DOHH2 (cell line): ENCODE measurements around the gene HOXB6.

ENCODE experiments used
- H3F3A ChIP-seq: fragments of 200-600 bp; sonication (generic), shearing (Covaris generic); 2 replicates; pipeline ENCODE4 v1.6.0; 2016; ENCODE audit warnings: antibody characterized with exemption, mild to moderate bottlenecking; ENCODE audit not compliant: control insufficient read depth, insufficient read depth
- H3K27ac ChIP-seq: fragments of 200-600 bp; sonication (generic); 2 replicates; pipeline ENCODE4 v1.5.1; 2014; ENCODE audit warnings: low read depth, mild to moderate bottlenecking, low read length, moderate library complexity
- H3K27me3 ChIP-seq: fragments of 200-600 bp; sonication (generic); 2 replicates; pipeline ENCODE4 v1.6.1; 2014; ENCODE audit warnings: mild to moderate bottlenecking, low read length, mixed read lengths; ENCODE audit not compliant: control insufficient read depth
- H3K36me3 ChIP-seq: fragments of 200-600 bp; sonication (generic); 2 replicates; pipeline ENCODE4 v1.6.1; 2014; ENCODE audit warnings: mild to moderate bottlenecking, low read length, moderate library complexity, mixed read lengths; ENCODE audit not compliant: control insufficient read depth
- H3K4me1 ChIP-seq: fragments of 200-600 bp; sonication (generic); 2 replicates; pipeline ENCODE4 v1.6.1; 2014; ENCODE audit warnings: mild to moderate bottlenecking, low read length, mixed read lengths; ENCODE audit not compliant: control insufficient read depth
- H3K4me2 ChIP-seq: fragments of 200-600 bp; sonication (generic); 2 replicates; pipeline ENCODE4 v1.6.0; 2014; ENCODE audit warnings: mild to moderate bottlenecking, low read length, moderate library complexity
- H3K4me3 ChIP-seq: fragments of 200-600 bp; sonication (generic); 2 replicates; pipeline ENCODE4 v1.5.1; 2014; ENCODE audit warnings: mild to moderate bottlenecking, low read length, mixed read lengths
- H3K79me2 ChIP-seq: fragments of 200-600 bp; sonication (generic); 2 replicates; pipeline ENCODE4 v1.6.1; 2014; ENCODE audit warnings: mild to moderate bottlenecking, low read length, mixed read lengths; ENCODE audit not compliant: control insufficient read depth
- H3K9me2 ChIP-seq: fragments of 200-600 bp; sonication (generic); replicated peaks from 2 replicates; pipeline ENCODE4 v1.6.1; 2014; ENCODE audit warnings: mild to moderate bottlenecking, low read length, mixed read lengths; ENCODE audit not compliant: control insufficient read depth
- H3K9me3 ChIP-seq: fragments of 200-600 bp; sonication (generic); 2 replicates; pipeline ENCODE4 v1.6.1; 2014; ENCODE audit warnings: antibody characterized with exemption, low read length, mixed read lengths; ENCODE audit not compliant: control insufficient read depth, insufficient read depth
- H4K20me1 ChIP-seq: fragments of 200-600 bp; sonication (generic); 2 replicates; pipeline ENCODE4 v1.6.0; 2014; ENCODE audit warnings: low read depth, mild to moderate bottlenecking, antibody characterized with exemption, low read length, moderate library complexity; ENCODE audit not compliant: control insufficient read depth, insufficient read depth
- EZH2phosphoT487 ChIP-seq: fragments of 200-600 bp; sonication (generic); IDR thresholded peaks from 2 replicates; pipeline ENCODE4 v1.6.1; 2017; ENCODE audit warnings: borderline replicate concordance, mild to moderate bottlenecking, antibody characterized with exemption, low read length, moderate library complexity, mixed read lengths
- TF ChIP-seq, protein P1 (sequence below): fragments of 200-600 bp; sonication (generic); IDR thresholded peaks from one replicate; pipeline ENCODE4 v1.5.1; 2014; ENCODE audit warnings: antibody characterized with exemption, mild to moderate bottlenecking, low read depth, low read length; ENCODE audit not compliant: poor library complexity, severe bottlenecking

HOXB6 gene

DNA sequence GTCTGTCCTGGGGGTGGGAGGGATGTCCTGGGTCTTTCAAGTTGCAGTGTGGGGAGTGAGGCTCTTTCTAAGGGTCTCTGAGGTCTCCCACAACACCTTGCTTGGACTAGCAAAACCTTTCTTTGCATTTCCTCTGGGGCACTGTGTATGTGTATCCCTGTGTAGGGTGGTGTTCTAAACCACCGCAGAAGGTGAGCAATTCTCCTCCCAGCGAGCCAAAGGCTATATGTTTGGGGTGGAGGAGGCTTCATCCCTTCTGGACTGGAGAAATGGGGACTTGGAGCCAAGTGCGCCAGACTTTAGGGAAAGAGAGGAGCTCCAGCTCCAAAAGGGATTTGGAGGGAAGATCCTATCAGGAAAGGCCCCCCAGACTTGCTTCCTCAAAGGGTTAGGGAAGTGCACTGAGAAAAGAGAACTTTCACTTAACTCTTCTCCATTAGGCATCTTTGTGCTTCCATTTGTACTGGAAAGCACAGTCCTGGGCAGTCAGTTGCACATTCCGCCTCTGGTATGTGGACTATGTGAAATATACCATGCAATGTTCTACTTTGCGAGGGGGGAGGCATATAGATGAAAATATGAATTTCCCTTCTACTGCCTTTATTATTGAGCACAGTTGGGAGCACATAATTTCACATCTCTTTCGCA is 40.2 kb upstream of the HOXB6 start:
- TF ChIP-seq EZH2phosphoT487 = no peak
- TF ChIP-seq, protein P1, sequence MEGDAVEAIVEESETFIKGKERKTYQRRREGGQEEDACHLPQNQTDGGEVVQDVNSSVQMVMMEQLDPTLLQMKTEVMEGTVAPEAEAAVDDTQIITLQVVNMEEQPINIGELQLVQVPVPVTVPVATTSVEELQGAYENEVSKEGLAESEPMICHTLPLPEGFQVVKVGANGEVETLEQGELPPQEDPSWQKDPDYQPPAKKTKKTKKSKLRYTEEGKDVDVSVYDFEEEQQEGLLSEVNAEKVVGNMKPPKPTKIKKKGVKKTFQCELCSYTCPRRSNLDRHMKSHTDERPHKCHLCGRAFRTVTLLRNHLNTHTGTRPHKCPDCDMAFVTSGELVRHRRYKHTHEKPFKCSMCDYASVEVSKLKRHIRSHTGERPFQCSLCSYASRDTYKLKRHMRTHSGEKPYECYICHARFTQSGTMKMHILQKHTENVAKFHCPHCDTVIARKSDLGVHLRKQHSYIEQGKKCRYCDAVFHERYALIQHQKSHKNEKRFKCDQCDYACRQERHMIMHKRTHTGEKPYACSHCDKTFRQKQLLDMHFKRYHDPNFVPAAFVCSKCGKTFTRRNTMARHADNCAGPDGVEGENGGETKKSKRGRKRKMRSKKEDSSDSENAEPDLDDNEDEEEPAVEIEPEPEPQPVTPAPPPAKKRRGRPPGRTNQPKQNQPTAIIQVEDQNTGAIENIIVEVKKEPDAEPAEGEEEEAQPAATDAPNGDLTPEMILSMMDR = no peak
- no peaks in the 10 kb centered on the region for H3K36me3 ChIP-seq
- H3K4me2 ChIP-seq = no peak overlapping the region
- no peak overlapping the region for H3K4me3 ChIP-seq
- H3K27ac ChIP-seq = no peak overlapping the region
- no peaks in the 10 kb centered on the region for H4K20me1 ChIP-seq
- H3K9me2 ChIP-seq = no peaks in the 10 kb centered on the region
- H3K4me1 ChIP-seq = peaks cover 11% of the 10 kb centered on the region
- no peaks in the 10 kb centered on the region for H3K9me3 ChIP-seq
- H3F3A ChIP-seq = no peaks in the 10 kb centered on the region
- H3K79me2 ChIP-seq = no peaks in the 10 kb centered on the region
- H3K27me3 ChIP-seq = peaks cover 22% of the 10 kb centered on the region

DNA sequence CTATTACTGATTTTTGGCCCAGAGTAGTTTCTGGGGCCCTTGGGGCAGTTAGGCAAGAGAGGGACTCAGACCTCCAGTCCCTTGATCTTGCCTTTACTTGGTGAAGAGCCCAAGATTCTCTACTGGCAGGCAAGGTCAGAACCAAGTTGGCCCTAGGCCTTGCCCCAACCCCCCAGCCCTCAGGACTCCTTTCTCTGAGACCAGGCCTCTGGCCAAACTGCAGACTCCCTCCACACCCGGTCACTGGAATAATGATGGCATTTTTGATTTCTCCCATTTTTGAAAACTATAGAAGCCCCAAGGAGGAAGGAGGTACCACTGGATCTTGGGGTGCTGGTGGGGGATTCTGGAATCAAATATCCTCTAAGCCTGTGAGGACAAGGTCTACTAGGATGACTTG is 39.4 kb upstream of the HOXB6 start:
- Histone ChIP-seq H3K9me2 (no peaks in the 10 kb centered on the region), H3K4me3 (no peak overlapping the region), H3K27me3 (peaks cover 31% of the 10 kb centered on the region), H3K79me2 (no peaks in the 10 kb centered on the region), H3K36me3 (no peaks in the 10 kb centered on the region), H3K4me1 (peaks cover 11% of the 10 kb centered on the region), H3K9me3 (no peaks in the 10 kb centered on the region), H4K20me1 (no peaks in the 10 kb centered on the region), H3K27ac (no peak overlapping the region), H3F3A (no peaks in the 10 kb centered on the region), H3K4me2 (no peak overlapping the region)
- no peak for TF ChIP-seq EZH2phosphoT487
- TF ChIP-seq, protein P1 = no peak

DNA sequence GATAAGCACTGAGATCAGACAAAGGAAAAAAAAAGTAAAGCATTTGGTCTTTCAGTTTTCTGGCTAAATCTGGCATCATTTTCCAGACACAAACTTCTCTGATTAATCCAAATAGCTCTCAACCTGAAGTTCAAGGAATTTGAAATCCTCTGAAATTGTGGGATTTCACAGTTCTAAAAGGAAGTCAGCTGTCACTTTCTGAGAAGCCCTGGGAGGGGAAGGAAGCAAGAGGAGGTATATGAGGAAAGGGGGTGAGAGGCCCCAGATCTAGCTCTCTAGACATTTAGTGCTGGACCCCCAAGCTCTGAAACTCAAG is 38.9 kb upstream of the HOXB6 start:
- Histone ChIP-seq H3K9me2 (no peaks in the 10 kb centered on the region), H3K79me2 (no peaks in the 10 kb centered on the region), H4K20me1 (no peaks in the 10 kb centered on the region), H3F3A (no peaks in the 10 kb centered on the region), H3K27me3 (peaks cover 36% of the 10 kb centered on the region), H3K4me2 (no peak overlapping the region), H3K9me3 (no peaks in the 10 kb centered on the region), H3K27ac (no peak overlapping the region), H3K4me1 (peaks cover 11% of the 10 kb centered on the region), H3K36me3 (no peaks in the 10 kb centered on the region), H3K4me3 (no peak overlapping the region)
- TF ChIP-seq, protein P1 = no peak
- TF ChIP-seq EZH2phosphoT487 = no peak
